HepG2 (cell line): ENCODE results near the gene FXYD1. TPM values are rescaled to one million over a fixed set of nuclear protein-coding genes. Genes with fewer than 3 reads are reported as not detected.

Experiments used
- ARNT ChIP-seq: fragments of 450-650 bp; IDR thresholded peaks from 2 replicates; pipeline ENCODE4 v1.6.1; 2017
- BHLHE40 ChIP-seq: IDR thresholded peaks from 2 replicates; pipeline ENCODE4 v1.6.1; 2011; ENCODE audit warnings: low read length, improper control_type of control experiment
- HDAC2 ChIP-seq: sonication (generic); formaldehyde crosslinking; IDR thresholded peaks from 2 replicates; pipeline ENCODE4 v1.4.0; 2020; ENCODE audit warnings: missing genetic modification reagents
- MBNL3 ChIP-seq: fragments of 250-450 bp; sonication (Bioruptor Pico); conservative IDR thresholded peaks from 2 replicates; pipeline ENCODE4 v1.8.0; 2022; ENCODE audit warnings: mild to moderate bottlenecking, inconsistent platforms
- MEF2D ChIP-seq: sonication (generic); formaldehyde crosslinking; IDR thresholded peaks from 2 replicates; pipeline ENCODE4 v1.5.1; 2020; ENCODE audit warnings: mild to moderate bottlenecking, missing genetic modification reagents
- REXO4 ChIP-seq: sonication (generic); formaldehyde crosslinking; IDR thresholded peaks from 2 replicates; pipeline ENCODE4 v1.8.0; 2022; ENCODE audit warnings: missing genetic modification reagents, mild to moderate bottlenecking, borderline replicate concordance
- RXRA ChIP-seq: sonication (generic); formaldehyde crosslinking; IDR thresholded peaks from 2 replicates; pipeline ENCODE4 v1.5.1; 2020; ENCODE audit warnings: missing genetic modification reagents
- SUZ12 ChIP-seq: fragments of 150-350 bp; IDR thresholded peaks from 2 replicates; pipeline ENCODE4 v1.6.1; 2014; ENCODE audit warnings: low read depth, low read length
- TSC22D2 ChIP-seq: sonication (generic); formaldehyde crosslinking; IDR thresholded peaks from 2 replicates; pipeline ENCODE4 v1.5.1; 2020; ENCODE audit warnings: missing genetic modification reagents, mild to moderate bottlenecking, borderline replicate concordance
- ZNF326 ChIP-seq: sonication (generic); formaldehyde crosslinking; IDR thresholded peaks from 2 replicates; pipeline ENCODE4 v1.4.0; 2020; ENCODE audit warnings: missing genetic modification reagents, borderline replicate concordance
- ZNF329 ChIP-seq: sonication (generic); formaldehyde crosslinking; IDR thresholded peaks from 2 replicates; pipeline ENCODE4 v1.9.0; 2021; ENCODE audit warnings: low read depth, mild to moderate bottlenecking, missing genetic modification reagents
- ZNF558 ChIP-seq: sonication (generic); formaldehyde crosslinking; IDR thresholded peaks from 2 replicates; pipeline ENCODE4 v1.9.0; 2022; ENCODE audit warnings: mild to moderate bottlenecking, missing genetic modification reagents, borderline replicate concordance
- ZNF563 ChIP-seq: sonication (generic); formaldehyde crosslinking; IDR thresholded peaks from 2 replicates; pipeline ENCODE4 v1.8.0; 2022; ENCODE audit warnings: mild to moderate bottlenecking, moderate library complexity, missing genetic modification reagents
- ZNF737 ChIP-seq: sonication (generic); formaldehyde crosslinking; IDR thresholded peaks from 2 replicates; pipeline ENCODE4 v1.5.0; 2020; ENCODE audit warnings: missing genetic modification reagents, mild to moderate bottlenecking, borderline replicate concordance
- ZZZ3 ChIP-seq: sonication (generic); formaldehyde crosslinking; IDR thresholded peaks from 2 replicates; pipeline ENCODE4 v1.4.0; 2020; ENCODE audit warnings: missing genetic modification reagents, mild to moderate bottlenecking, borderline replicate concordance
- polyA plus RNA-seq, 8 experiments: library from polyadenylated mRNA; depleted of rRNA in 3 of 8; stranded (reverse) in 7 of 8; unstranded in 1 of 8; fragments of >200 nt; fragmentation: Illumina TruSeq in 4 of 8; extraction: Trizol in 4 of 8; gene quantifications; 2 replicates each; pipeline versions ENCODE4 v1.2.1 to v1.2.3, GENCODE V29; 2011 to 2016; ENCODE audit warnings: low read depth in 4 of 8, missing spikeins in 1 of 8, mixed read lengths in 1 of 8; ENCODE audit not compliant: insufficient read depth in 1 of 8
- total RNA-seq, 5 experiments: library from RNA; depleted of rRNA; stranded (reverse); fragments of >200 nt; fragmentation: Illumina TruSeq; extraction: Trizol; gene quantifications; 2 replicates each; pipeline ENCODE4 v1.2.3, GENCODE V29; 2016; ENCODE audit warnings: low read depth in 1 of 5
- TF ChIP-seq, protein P1 (sequence below): sonication (generic); formaldehyde crosslinking; IDR thresholded peaks from 2 replicates; pipeline ENCODE4 v1.5.1; 2020; ENCODE audit warnings: mild to moderate bottlenecking, missing genetic modification reagents, borderline replicate concordance
- TF ChIP-seq, protein P2 (sequence below): sonication (generic); formaldehyde crosslinking; IDR thresholded peaks from 2 replicates; pipeline ENCODE4 v1.8.1; 2023; ENCODE audit warnings: mild to moderate bottlenecking, moderate library complexity, missing genetic modification reagents
- TF ChIP-seq, protein P3 (sequence below): IDR thresholded peaks from 2 replicates; pipeline ENCODE4 v1.6.1; 2016; ENCODE audit warnings: missing biosample characterization, missing genetic modification reagents, low read depth
- TF ChIP-seq, protein P4 (sequence below): sonication (generic); formaldehyde crosslinking; IDR thresholded peaks from 2 replicates; pipeline ENCODE4 v1.4.0; 2020; ENCODE audit warnings: missing genetic modification reagents
- TF ChIP-seq, protein P5 (sequence below): sonication (generic); formaldehyde crosslinking; IDR thresholded peaks from 2 replicates; pipeline ENCODE4 v1.4.0; 2020; ENCODE audit warnings: missing genetic modification reagents

Gene FXYD1
- total and polyA plus RNA-seq, 2 of the 13 experiments (the other 11 are each of a cell fraction or from before 2014, with no cell fraction given), result 31.2 TPM; not detected in 1

DNA sequence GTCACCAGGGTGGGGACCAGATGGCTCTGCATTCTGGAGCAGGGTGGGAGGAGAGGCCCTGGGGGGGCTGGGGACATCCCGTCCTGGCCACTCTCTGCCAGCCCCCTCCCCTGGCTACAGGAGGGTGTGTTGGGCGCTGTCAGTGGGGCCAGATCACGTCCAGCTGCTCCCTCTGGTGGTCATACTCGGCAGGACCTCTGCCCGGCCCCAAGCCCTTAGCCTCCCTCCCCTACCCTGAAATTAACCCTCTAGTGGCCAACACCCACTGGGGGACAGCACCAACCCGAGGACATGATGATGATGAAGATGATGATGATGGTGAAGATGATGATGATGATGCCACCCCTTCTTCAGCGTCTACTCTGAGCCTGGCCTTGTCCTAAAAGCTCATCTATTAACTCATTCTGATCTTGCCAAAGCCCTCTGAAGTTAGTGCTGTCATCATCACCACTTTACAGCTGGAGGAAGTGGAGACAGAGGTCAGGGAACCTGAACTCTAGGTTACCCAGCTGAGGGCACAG is 3.2 kb upstream of the FXYD1 start (continued):
- TF ChIP-seq, protein P1, sequence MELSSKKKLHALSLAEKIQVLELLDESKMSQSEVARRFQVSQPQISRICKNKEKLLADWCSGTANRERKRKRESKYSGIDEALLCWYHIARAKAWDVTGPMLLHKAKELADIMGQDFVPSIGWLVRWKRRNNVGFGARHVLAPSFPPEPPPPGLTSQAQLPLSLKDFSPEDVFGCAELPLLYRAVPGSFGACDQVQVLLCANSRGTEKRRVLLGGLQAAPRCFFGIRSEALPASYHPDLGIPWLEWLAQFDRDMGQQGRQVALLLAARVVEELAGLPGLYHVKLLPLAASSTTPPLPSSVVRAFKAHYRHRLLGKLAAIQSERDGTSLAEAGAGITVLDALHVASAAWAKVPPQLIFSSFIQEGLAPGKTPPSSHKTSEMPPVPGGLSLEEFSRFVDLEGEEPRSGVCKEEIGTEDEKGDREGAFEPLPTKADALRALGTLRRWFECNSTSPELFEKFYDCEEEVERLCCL (CRISPR knock-in tag), result no peak
- TF ChIP-seq ARNT (no peak), ZNF563 (CRISPR knock-in tag) (no peak), SUZ12 (no peak), ZNF326 (CRISPR knock-in tag) (no peak), TSC22D2 (CRISPR knock-in tag) (no peak), ZNF558 (no peak), ZNF737 (no peak), RXRA (CRISPR knock-in tag) (peak; percentile 49; the same call in 1 of the 2 replicates), MBNL3 (CRISPR knock-in tag) (no peak), BHLHE40 (no peak), ZNF329 (0 out of 2 replicates have a peak, but pooled peaks have one; percentile 43), MEF2D (no peak), REXO4 (CRISPR knock-in tag) (no peak), ZZZ3 (CRISPR knock-in tag) (no peak), HDAC2 (peak; percentile 75)
- TF ChIP-seq, protein P2, sequence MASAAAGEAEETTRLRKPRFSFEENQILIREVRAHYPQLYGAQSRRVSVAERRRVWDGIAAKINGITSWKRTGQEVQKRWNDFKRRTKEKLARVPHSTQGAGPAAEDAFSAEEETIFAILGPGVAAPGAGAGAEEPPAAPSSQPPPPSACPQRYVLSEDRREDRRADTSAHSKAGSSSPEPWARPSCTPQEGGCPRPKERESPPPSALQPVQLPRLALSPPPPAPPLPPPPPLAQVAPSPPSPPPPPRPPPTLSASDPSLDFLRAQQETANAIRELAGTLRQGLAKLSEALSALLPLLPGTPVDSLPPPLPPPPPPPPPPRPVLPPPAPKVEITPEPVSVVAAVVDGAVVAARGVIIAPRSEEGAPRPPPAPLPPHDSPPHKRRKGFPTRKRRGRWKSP (CRISPR knock-in tag), result no peak
- TF ChIP-seq, protein P3, sequence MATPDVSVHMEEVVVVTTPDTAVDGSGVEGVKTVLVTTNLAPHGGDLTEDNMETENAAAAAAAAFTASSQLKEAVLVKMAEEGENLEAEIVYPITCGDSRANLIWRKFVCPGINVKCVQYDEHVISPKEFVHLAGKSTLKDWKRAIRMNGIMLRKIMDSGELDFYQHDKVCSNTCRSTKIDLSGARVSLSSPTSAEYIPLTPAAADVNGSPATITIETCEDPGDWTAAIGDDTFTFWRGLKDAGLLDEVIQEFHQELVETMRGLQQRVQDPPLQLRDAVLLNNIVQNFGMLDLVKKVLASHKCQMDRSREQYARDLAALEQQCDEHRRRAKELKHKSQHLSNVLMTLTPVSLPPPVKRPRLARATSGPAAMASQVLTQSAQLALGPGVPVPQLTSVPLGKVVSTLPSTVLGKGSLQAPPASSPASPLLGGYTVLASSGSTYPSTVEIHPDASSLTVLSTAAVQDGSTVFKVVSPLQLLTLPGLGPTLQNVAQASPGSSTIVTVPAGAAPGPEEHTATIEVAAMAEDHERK (CRISPR knock-in tag), result no peak
- TF ChIP-seq, protein P4, sequence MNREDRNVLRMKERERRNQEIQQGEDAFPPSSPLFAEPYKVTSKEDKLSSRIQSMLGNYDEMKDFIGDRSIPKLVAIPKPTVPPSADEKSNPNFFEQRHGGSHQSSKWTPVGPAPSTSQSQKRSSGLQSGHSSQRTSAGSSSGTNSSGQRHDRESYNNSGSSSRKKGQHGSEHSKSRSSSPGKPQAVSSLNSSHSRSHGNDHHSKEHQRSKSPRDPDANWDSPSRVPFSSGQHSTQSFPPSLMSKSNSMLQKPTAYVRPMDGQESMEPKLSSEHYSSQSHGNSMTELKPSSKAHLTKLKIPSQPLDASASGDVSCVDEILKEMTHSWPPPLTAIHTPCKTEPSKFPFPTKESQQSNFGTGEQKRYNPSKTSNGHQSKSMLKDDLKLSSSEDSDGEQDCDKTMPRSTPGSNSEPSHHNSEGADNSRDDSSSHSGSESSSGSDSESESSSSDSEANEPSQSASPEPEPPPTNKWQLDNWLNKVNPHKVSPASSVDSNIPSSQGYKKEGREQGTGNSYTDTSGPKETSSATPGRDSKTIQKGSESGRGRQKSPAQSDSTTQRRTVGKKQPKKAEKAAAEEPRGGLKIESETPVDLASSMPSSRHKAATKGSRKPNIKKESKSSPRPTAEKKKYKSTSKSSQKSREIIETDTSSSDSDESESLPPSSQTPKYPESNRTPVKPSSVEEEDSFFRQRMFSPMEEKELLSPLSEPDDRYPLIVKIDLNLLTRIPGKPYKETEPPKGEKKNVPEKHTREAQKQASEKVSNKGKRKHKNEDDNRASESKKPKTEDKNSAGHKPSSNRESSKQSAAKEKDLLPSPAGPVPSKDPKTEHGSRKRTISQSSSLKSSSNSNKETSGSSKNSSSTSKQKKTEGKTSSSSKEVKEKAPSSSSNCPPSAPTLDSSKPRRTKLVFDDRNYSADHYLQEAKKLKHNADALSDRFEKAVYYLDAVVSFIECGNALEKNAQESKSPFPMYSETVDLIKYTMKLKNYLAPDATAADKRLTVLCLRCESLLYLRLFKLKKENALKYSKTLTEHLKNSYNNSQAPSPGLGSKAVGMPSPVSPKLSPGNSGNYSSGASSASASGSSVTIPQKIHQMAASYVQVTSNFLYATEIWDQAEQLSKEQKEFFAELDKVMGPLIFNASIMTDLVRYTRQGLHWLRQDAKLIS (CRISPR knock-in tag), result no peak
- TF ChIP-seq, protein P5, sequence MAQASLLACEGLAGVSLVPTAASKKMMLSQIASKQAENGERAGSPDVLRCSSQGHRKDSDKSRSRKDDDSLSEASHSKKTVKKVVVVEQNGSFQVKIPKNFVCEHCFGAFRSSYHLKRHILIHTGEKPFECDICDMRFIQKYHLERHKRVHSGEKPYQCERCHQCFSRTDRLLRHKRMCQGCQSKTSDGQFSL, result no peak
